Measurements from ENCODE around the gene IRS4.

IRS4 gene

GRCh38 chrX:108735091-108735678, 1.2 kb downstream of the IRS4 start:
- TF ChIP-seq CTCF (conservative IDR thresholded peaks at IDR 0.05; ENCODE audit: control insufficient read depth, insufficient read depth, low read depth, low read length), result no peak
- no peak overlapping the region for H3K4me3 ChIP-seq (ENCODE audit: control insufficient read depth, low read depth, low read length)
- DNase-seq (ENCODE audit: low read depth), result no peak

GRCh38 chrX:108734426-108734825, 1.9 kb downstream of the IRS4 start:
- no peak for DNase-seq (ENCODE audit: low read depth)
- no peak overlapping the region for H3K4me3 ChIP-seq (ENCODE audit: control insufficient read depth, low read depth, low read length)
- TF ChIP-seq CTCF (conservative IDR thresholded peaks at IDR 0.05; ENCODE audit: control insufficient read depth, insufficient read depth, low read depth, low read length), result no peak

- TF ChIP-seq CTCF (conservative IDR thresholded peaks at IDR 0.05; ENCODE audit: control insufficient read depth, insufficient read depth, low read depth, low read length), result no peak
- no peak for DNase-seq (ENCODE audit: low read depth)
- H3K4me3 ChIP-seq (ENCODE audit: control insufficient read depth, low read depth, low read length), result no peak overlapping the region
Observed at GRCh38 chrX:108732630-108733321, 3.6 kb downstream of the IRS4 start.

GRCh38 chrX:108731153-108731552, 5.2 kb downstream of the IRS4 start:
- no peak for TF ChIP-seq CTCF (conservative IDR thresholded peaks at IDR 0.05; ENCODE audit: control insufficient read depth, insufficient read depth, low read depth, low read length)
- DNase-seq (ENCODE audit: low read depth), result no peak

GRCh38 chrX:108726748-108727147, 9.6 kb downstream of the IRS4 start:
- TF ChIP-seq CTCF (conservative IDR thresholded peaks at IDR 0.05; ENCODE audit: control insufficient read depth, insufficient read depth, low read depth, low read length), result no peak
- no peak overlapping the region for H3K4me3 ChIP-seq (ENCODE audit: control insufficient read depth, low read depth, low read length)
- DNase-seq (ENCODE audit: low read depth), result no peak

More at GRCh38 chrX:108731153-108731552, 5.2 kb downstream of the IRS4 start:
- H3K4me3 ChIP-seq (ENCODE audit: control insufficient read depth, low read depth, low read length), result no peak overlapping the region

- TF ChIP-seq CTCF (conservative IDR thresholded peaks at IDR 0.05; ENCODE audit: control insufficient read depth, insufficient read depth, low read depth, low read length), result no peak
- no peak for DNase-seq (ENCODE audit: low read depth)
- no peak overlapping the region for H3K4me3 ChIP-seq (ENCODE audit: control insufficient read depth, low read depth, low read length)
Observed at GRCh38 chrX:108722561-108722960, 13.8 kb downstream of the IRS4 start.
